AG09319 (cell line): Measurements from ENCODE around the gene HNMT.

Experiments
- DNase-seq: peaks from one replicate; pipeline ENCODE4 v3.0.0-alpha.2; 2010; ENCODE audit warnings: low read depth; ENCODE audit errors: extremely low read depth
- TF ChIP-seq, protein P1 (sequence below): IDR thresholded peaks from 2 replicates; pipeline ENCODE4 v1.5.1; 2011; ENCODE audit warnings: low read depth, mild to moderate bottlenecking, inconsistent platforms, low read length, moderate library complexity

HNMT gene

DNA sequence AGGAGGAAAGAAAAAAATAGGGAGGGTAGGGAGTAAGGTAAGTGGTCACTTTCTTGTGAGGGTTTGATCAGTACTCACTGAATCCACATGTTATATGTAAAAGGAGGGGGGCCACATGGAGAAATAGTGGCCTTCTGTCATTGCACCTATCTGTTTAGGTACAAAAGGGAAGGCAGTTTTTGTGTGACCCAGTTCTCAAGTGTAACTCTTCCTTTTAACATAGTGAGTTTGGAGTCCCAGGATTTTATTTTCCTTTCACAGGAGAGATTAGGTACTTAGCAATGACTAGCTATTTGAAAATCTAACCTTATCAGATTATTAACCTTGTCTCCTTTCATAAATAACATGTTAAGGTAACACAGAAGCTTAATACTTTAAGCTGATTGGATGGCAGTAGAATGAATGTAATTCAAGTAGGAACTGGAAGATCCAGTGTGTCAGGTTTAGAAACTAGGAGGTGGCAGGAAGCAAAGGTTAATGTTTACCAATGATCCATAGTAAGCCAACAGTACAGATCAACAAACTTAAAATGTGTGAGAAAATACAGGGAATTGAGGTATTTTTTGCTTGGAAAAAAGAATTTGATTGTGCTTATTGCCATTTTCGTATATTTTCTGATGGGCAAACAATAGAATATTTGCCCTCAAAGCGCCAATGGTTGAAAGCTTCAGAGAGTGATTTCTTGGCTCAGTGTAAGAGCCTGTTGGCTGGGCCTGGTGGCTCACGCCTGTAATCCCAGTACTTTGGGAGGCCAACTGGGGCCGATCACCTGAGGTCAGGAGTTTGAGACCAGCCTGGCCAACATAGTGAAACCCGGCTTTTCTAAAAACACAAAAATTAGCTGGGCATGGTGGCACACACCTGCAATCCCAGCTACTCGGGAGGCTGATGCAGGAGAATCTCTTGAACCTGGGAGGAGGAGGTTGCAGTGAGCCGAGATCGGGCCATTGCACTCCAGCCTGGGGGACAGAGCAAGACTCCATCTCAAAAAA lies 11.3 kb downstream of the HNMT start:
- TF ChIP-seq, protein P1, sequence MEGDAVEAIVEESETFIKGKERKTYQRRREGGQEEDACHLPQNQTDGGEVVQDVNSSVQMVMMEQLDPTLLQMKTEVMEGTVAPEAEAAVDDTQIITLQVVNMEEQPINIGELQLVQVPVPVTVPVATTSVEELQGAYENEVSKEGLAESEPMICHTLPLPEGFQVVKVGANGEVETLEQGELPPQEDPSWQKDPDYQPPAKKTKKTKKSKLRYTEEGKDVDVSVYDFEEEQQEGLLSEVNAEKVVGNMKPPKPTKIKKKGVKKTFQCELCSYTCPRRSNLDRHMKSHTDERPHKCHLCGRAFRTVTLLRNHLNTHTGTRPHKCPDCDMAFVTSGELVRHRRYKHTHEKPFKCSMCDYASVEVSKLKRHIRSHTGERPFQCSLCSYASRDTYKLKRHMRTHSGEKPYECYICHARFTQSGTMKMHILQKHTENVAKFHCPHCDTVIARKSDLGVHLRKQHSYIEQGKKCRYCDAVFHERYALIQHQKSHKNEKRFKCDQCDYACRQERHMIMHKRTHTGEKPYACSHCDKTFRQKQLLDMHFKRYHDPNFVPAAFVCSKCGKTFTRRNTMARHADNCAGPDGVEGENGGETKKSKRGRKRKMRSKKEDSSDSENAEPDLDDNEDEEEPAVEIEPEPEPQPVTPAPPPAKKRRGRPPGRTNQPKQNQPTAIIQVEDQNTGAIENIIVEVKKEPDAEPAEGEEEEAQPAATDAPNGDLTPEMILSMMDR = no peak
- DNase-seq = no peak

DNA sequence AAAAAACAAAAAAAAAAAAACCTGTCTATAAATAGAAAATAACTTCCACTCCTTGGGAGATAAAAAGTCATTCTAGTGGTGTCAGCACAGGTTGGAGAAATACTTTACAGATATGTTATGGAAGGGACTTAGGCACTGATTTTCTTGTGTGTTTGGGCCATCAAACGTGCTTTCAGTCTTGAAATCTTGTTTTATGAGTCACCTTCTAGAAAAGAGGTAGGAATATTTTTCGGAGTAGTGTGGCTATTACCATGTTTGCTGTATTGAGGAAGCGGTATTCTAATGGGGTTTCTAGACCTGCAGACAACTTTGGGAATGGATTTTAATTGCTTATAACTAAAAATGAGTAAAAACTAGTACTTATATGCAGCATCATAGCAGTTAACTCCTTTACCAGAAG lies 12.0 kb downstream of the HNMT start:
- TF ChIP-seq, protein P1 = no peak
- no peak for DNase-seq

- DNase-seq = no peak
- TF ChIP-seq, protein P1 = no peak
These were observed 13.5 kb downstream of the HNMT start for GRCh38 chr2:137977790-137978189.

GRCh38 chr2:137980459-137980858 lies 16.2 kb downstream of the HNMT start:
- TF ChIP-seq, protein P1 = no peak
- DNase-seq = no peak

DNA sequence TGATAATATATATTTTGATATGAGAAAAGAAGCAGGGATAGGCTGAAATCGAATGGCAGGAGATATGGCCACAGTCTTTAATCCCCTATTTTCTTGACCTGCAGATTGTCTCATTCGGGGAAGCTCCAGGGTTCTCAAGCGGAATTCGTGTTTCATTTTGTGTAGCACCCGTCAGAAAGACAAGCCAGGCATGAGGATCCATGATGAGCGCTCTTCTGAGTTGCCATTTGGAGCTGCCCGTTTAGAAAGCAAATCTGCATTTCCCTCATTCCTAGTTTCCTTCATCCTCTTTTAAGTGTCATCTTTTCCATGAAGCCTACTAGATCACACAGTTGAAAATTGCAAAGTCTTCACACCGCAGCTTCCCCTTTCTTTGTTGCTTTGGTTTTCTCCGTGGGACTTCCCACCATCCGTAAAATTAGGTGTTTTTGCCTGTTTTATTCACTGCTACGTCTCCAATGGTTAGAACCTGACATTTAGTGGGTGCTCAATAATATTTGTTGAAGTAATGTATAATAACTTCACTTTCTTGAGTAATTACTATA lies 16.9 kb downstream of the HNMT start:
- DNase-seq = no peak
- TF ChIP-seq, protein P1 = no peak

DNA sequence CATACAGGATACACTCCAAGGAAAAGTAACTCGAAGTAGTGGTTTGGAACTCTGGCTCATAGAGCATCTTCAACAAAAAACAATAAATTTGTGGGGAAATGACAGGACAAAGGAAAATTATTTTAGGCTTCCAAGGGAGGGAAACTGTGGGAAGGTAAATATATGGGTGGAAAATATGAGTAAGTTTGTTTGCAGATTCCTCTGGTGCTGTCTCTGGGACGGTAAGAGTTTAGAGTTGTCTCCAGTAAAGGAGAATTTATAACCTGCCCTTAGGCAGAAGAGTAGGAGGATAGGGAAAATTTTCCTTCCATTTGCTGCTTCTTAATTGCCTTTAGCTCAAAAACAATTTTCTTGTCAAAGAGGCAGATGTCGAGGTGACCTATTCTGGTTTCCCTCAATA lies 19.3 kb downstream of the HNMT start:
- DNase-seq = no peak
- TF ChIP-seq, protein P1 = no peak

GRCh38 chr2:137986268-137986667 lies 22.0 kb downstream of the HNMT start:
- DNase-seq = no peak
- TF ChIP-seq, protein P1 = no peak
